ENCODE data around the gene EXD3.
"Not testable (repeated sequence)": the region's sequence is repeated elsewhere in the genome, so short reads cannot be mapped to it uniquely, and the experiment has no call there.

EXD3 gene

DNA sequence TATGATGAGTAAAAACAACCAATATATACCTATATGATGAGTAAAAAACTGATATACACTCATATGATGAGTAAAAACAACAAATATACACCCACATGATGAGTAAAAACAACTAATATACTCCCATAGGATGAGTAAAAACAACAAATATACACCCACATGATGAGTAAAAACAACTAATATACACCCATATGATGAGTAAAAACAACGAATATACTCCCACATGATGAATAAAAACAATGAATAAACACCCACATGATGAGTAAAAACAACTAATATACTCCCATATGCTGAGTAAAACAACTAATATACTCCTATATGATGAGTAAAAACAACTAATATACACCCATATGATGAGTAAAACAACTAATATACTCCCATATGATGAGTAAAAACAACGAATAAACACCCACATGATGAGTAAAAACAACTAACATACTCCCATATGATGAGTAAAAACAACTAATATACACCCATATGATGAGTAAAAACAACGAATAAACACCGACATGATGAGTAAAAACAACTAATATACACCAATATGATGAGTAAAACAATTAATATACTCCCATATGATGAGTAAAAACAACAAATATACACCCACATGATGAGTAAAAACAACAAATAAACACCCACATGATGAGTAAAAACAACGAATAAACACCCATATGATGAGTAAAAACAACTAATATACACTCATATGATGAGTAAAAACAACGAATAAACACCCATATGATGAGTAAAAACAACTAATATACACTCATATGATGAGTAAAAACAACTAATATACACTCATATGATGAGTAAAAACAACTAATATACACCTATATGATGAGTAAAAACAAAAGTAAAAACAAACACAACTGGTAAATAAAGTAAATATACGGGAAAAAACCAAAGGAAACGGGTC lies 95.1 kb downstream of the EXD3 start:
- not testable (repeated sequence) for DNase-seq

DNA sequence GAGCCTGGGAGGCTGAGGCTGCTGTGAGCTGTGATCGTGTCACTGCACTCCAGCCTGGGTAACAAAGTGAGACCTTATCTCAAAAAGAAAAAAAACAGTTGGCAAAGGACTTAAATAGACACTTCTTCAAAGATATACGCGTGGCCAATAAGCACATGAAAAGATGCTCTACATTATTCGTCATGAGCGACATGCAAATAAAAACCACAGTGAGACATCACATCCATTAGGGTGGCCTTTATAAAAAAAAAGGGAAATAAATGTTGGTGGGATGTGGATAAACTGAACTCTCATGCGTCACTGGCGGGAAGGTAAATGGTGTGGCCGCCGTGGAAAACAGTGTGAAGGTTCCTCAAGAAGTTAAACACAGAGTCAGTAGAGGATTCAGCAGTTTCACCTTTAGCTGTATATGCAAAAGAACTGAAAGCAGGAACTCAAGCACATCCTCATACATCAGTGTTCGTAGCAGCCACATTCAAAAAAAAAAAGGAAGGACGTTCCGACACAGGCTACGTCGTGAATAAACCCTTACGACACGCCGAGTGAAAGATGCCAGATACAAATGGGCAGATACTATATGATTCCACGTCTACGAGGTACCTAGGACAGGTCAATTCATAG lies 96.4 kb downstream of the EXD3 start:
- no peak for DNase-seq

GRCh38 chr9:137325799-137326198 lies 97.2 kb downstream of the EXD3 start:
- DNase-seq: no peak

DNA sequence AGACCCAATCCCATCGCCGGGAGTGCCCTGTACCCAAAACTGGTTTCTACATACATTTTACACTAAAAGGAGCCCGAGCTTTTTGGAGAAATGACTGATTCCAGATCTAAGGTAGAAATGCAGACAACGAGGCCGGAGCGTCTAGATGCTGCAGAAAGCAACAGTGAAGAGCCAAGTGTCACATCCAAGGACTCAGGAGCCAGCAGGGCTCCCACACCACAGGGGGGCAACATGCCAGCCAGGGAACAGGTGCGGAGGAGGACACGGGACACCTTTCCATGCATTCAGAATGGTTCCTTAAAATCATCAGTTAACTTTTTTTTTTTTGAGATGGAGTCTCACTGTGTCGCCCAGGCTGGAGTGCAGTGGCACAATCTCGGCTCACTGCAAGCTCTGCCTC lies 97.8 kb downstream of the EXD3 start:
- DNase-seq: no peak

GRCh38 chr9:137323531-137324331 lies 99.2 kb downstream of the EXD3 start:
- no peak for DNase-seq

- DNase-seq: no peak
These were observed 101.1 kb downstream of the EXD3 start for GRCh38 chr9:137321726-137322361.

DNA sequence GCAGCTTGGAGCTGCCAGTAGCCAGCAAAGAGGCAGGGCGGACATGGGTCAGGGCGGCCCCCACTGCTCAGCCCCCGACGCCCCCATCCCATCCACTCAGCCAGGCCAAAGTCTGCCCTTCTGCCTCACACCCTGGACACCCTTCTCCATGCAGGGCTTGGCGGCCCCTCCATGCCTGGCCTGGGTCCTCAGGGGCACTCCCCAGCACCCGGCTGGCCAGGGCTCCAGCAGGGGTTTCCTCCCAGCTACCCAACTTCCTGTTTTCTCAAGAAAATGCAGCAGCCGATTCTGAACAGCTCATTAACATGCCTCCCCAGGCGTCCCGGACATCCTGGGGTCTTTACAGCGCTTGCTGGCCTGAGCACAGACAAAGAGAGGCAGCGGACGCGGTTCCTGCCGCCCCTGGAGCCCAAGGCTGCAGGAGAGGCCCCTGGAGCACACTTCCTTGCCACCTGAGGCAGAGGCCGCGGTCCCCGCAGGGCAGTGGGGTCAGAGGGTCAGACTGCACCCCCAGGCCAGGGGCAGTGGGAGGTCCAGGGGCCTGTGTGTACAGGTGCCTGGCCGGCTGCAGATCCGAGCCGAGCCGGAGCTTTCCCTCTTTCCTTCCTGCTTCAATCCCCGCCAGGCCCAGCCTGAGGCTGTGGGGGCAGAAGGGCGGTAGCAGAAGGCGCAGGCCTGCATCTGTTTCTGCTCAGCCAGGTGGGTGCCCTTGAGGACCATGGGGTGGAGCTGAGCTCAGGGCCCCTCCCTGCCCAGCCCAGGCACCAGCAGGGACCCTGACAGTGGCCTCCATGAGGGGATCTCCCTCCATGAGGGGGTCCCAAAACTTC lies 102.2 kb downstream of the EXD3 start:
- DNase-seq: no peak

DNA sequence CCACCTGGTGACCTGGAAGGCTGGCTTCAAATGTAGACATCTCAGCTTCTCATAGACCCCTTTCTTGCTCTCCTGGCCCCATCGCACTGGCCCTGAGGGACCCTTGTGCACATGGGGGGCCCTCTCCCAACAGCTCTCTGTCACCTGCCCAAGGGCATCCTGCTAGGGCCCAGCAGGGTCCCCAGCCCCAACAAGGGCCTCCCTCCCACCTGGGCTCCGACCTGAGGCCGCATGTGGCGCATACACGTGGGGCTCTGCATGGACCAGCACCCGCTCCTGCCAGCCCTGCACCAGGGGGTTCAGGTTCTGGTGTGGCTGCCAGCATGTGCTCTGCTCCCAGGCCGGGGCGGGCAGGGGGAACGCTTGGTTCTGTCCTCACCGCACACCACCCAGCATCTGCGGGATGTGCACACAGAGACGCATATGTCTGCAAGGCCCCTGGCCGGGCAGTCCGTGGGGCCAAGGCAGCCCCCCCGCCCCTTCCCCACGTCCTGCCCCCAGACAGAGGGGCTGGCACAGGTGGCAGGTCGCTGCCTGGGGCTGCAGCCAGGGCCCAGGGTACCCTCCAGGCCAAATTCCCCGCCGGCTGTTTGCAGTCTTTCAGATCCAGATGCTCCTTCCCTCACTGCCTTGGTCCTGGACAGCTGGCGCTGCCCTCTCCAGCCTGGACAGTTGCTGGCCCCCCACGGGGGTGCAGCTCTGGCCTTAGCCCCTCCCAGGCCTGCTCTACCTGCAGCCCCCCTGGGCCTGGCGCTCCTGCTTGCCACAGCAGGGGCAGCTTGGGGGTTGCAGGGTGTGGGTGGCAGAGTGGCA lies 103.0 kb downstream of the EXD3 start:
- DNase-seq: no peak

DNA sequence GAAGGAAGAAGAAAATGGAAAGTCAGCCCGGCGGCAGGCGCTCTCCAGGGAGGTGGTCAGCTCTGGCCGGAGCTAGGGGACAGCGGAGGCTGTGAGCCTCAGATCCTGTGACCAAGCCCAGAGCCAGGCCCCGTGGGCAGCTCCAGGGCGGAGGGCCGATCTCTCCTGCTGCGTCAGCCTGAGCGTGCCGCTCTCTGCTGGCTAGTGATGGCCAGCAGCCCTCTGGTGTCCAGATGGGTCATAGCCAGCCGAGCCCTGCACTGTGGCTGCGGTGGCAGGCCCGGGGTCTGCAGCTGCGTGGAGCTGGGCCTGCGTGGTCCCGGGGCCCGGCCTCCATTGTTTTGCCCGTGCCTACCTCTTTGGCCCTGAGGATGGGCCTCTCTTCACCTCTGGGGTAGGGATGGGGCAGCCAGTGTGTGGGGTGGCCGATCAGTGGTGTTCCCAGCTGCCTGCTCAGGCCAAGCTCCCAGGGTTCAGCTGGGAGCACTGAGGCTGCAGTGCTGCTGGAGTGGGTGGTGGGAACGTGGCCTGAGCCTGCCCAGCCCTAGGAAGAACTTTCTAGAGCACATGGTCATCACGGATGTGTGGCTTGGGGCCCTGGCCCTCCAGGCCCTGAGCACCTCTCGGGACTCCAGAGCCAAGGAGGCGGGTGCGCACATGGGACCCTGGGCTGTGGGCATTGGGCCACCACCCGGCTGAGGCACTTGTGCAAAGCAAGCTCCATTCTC lies 103.8 kb downstream of the EXD3 start:
- DNase-seq: no peak

- DNase-seq: no peak
These were observed 104.4 kb downstream of the EXD3 start for GRCh38 chr9:137318602-137319001.

- no peak for DNase-seq
These were observed 105.0 kb downstream of the EXD3 start for GRCh38 chr9:137317718-137318511.

- DNase-seq: no peak
These were observed 105.8 kb downstream of the EXD3 start for GRCh38 chr9:137317021-137317717.

- no peak for DNase-seq
These were observed 106.7 kb downstream of the EXD3 start for GRCh38 chr9:137316012-137316981.

DNA sequence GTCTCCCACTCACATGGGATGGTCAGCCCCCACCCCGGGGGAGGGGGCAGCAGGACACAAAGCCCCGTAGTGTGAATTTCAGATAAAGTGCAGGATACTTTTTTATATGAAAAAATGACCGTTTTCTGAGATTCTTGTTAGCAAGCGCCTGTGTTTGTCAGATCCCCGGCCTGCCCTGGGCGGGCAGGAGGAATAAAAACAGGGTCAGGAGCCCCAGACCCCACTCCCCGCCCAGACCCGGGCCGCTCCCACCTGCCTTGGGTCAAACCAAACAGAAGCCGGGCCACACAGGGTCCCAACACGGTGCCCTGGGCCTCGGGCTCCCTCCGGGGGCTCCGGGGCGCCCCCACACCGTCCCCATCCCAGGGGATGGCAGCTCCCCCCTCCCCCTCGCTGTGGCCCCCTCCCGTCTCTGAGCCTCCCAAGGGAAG lies 107.4 kb downstream of the EXD3 start:
- no peak for DNase-seq

- DNase-seq: no peak
These were observed 108.1 kb downstream of the EXD3 start for GRCh38 chr9:137314561-137315560.

DNA sequence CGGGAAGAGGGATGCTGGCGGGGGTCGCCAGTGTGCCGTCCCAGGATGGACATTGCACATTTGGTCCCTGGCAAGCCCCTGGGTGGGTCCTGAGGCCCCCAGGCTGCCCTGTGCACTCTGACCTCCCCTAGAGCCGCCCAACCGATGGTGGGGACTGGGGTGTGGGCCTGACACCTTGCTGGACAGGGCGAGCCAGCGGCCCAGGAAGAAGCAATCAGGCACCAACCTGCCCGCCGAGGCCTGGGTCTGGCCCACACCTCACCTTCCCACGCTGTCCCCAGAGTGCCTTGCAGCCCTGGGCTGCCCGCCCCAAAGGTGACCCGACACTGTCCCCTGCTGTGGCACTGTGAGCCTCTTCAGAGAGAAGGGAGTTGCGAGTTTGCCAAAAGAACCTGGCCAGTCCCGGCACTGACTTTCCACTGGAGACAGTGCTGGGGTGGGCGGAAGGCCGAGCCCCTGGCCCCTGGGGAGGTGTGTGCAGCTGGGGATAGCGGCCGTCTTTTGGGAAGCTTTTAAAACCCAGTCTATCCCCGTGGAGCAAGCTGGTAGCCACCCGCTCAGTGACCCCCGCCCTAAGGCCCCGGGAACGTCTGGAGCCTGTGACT lies 108.9 kb downstream of the EXD3 start:
- no peak for DNase-seq

All from NCI-H446 treated with DMSO at 0.1 percent for 48 hours (cell line).